SK-N-SH treated with all-trans-retinoic acid at 6 μM for 48 hours (cell line): ENCODE measurements around the gene TDRD3.

ENCODE experiments used
- ATAC-seq: fragments of 200-7000 bp; cut with Tn5 transposase; 3 replicates; pipeline ENCODE4 v1.9.1; 2020; ENCODE audit warnings: mild to moderate bottlenecking, moderate library complexity
- ARNTL ChIP-seq: fragments of 450-650 bp; formaldehyde crosslinking; IDR thresholded peaks from 2 replicates; pipeline ENCODE4 v1.5.0; 2020; ENCODE audit warnings: low read depth, mild to moderate bottlenecking, moderate library complexity, borderline replicate concordance
- BACH2 ChIP-seq: fragments of 250-450 bp; sonication (Bioruptor Pico); IDR thresholded peaks from 2 replicates; pipeline ENCODE4 v1.9.0; 2021; ENCODE audit warnings: mild to moderate bottlenecking, borderline replicate concordance
- CREB5 ChIP-seq: fragments of 250-450 bp; sonication (Bioruptor Pico); IDR thresholded peaks from 2 replicates; pipeline ENCODE4 v1.5.1; 2020; ENCODE audit warnings: low read depth, mild to moderate bottlenecking, moderate library complexity
- CSDC2 ChIP-seq: fragments of 250-450 bp; sonication (Bioruptor Pico); IDR thresholded peaks from 2 replicates; pipeline ENCODE4 v1.5.0; 2020; ENCODE audit warnings: mild to moderate bottlenecking, moderate library complexity
- CSRNP3 ChIP-seq: fragments of 250-450 bp; sonication (Bioruptor Pico); IDR thresholded peaks from 2 replicates; pipeline ENCODE4 v1.5.1; 2021; ENCODE audit warnings: mild to moderate bottlenecking, moderate library complexity
- ESRRG ChIP-seq: fragments of 250-450 bp; sonication (Bioruptor Pico); IDR thresholded peaks from 2 replicates; pipeline ENCODE4 v1.6.1; 2021; ENCODE audit warnings: mild to moderate bottlenecking
- GLIS3 ChIP-seq: fragments of 250-450 bp; sonication (Bioruptor Pico); IDR thresholded peaks from 2 replicates; pipeline ENCODE4 v1.5.0; 2020; ENCODE audit warnings: mild to moderate bottlenecking, moderate library complexity
- ISL1 ChIP-seq: fragments of 250-450 bp; sonication (Bioruptor Pico); IDR thresholded peaks from 2 replicates; pipeline ENCODE4 v2.1.2; 2022; ENCODE audit warnings: mild to moderate bottlenecking, moderate library complexity
- OSR1 ChIP-seq: fragments of 250-450 bp; sonication (Bioruptor Pico); IDR thresholded peaks from 2 replicates; pipeline ENCODE4 v1.8.0; 2022; ENCODE audit warnings: moderate library complexity, mild to moderate bottlenecking, inconsistent platforms
- PATZ1 ChIP-seq: fragments of 250-450 bp; sonication (Bioruptor Pico); IDR thresholded peaks from 2 replicates; pipeline ENCODE4 v1.8.0; 2020; ENCODE audit warnings: mild to moderate bottlenecking, moderate library complexity, borderline replicate concordance
- POU6F1 ChIP-seq: fragments of 250-450 bp; sonication (Bioruptor Pico); IDR thresholded peaks from 2 replicates; pipeline ENCODE4 v1.8.0; 2021; ENCODE audit warnings: low read depth, mild to moderate bottlenecking, moderate library complexity, borderline replicate concordance
- PPARA ChIP-seq: fragments of 250-450 bp; sonication (Bioruptor Pico); IDR thresholded peaks from 2 replicates; pipeline ENCODE4 v1.5.0; 2020; ENCODE audit warnings: mild to moderate bottlenecking, borderline replicate concordance
- RARB ChIP-seq: fragments of 250-450 bp; sonication (Bioruptor Pico); IDR thresholded peaks from 2 replicates; pipeline ENCODE4 v1.8.0; 2021; ENCODE audit warnings: mild to moderate bottlenecking, moderate library complexity
- SNAI2 ChIP-seq: fragments of 250-450 bp; sonication (Bioruptor Pico); IDR thresholded peaks from 2 replicates; pipeline ENCODE4 v1.5.0; 2020; ENCODE audit warnings: mild to moderate bottlenecking, moderate library complexity
- TCF4 ChIP-seq: fragments of 250-450 bp; sonication (Bioruptor Pico); IDR thresholded peaks from 2 replicates; pipeline ENCODE4 v1.8.0; 2021; ENCODE audit warnings: mild to moderate bottlenecking, moderate library complexity, borderline replicate concordance
- TOX ChIP-seq: fragments of 250-450 bp; sonication (Bioruptor Pico); IDR thresholded peaks from 2 replicates; pipeline ENCODE4 v1.8.0; 2021; ENCODE audit warnings: mild to moderate bottlenecking, moderate library complexity, borderline replicate concordance
- TSHZ2 ChIP-seq: fragments of 250-450 bp; sonication (Bioruptor Pico); IDR thresholded peaks from 2 replicates; pipeline ENCODE4 v1.5.0; 2020; ENCODE audit warnings: mild to moderate bottlenecking, moderate library complexity
- ZC3H10 ChIP-seq: fragments of 250-450 bp; sonication (Bioruptor Pico); IDR thresholded peaks from 2 replicates; pipeline ENCODE4 v1.5.1; 2021; ENCODE audit warnings: mild to moderate bottlenecking, moderate library complexity
- ZFP3 ChIP-seq: fragments of 250-450 bp; sonication (Bioruptor Pico); IDR thresholded peaks from 2 replicates; pipeline ENCODE4 v1.5.0; 2020; ENCODE audit warnings: mild to moderate bottlenecking, moderate library complexity
- ZFP30 ChIP-seq: fragments of 450-650 bp; formaldehyde crosslinking; IDR thresholded peaks from 2 replicates; pipeline ENCODE4 v1.5.0; 2022; ENCODE audit warnings: mild to moderate bottlenecking, moderate library complexity
- ZNF565 ChIP-seq: fragments of 450-650 bp; formaldehyde crosslinking; conservative IDR thresholded peaks from 2 replicates; pipeline ENCODE4 v1.5.0; 2020; ENCODE audit warnings: low read depth, mild to moderate bottlenecking, moderate library complexity
- ZNF70 ChIP-seq: fragments of 450-650 bp; formaldehyde crosslinking; IDR thresholded peaks from 2 replicates; pipeline ENCODE4 v1.5.0; 2020; ENCODE audit warnings: mild to moderate bottlenecking, moderate library complexity
- ZNF8 ChIP-seq: fragments of 450-650 bp; formaldehyde crosslinking; IDR thresholded peaks from 2 replicates; pipeline ENCODE4 v1.5.0; 2020; ENCODE audit warnings: mild to moderate bottlenecking, moderate library complexity

Gene TDRD3

GRCh38 chr13:60453490-60453889 lies 56.5 kb downstream of the TDRD3 start:
- ATAC-seq, result no peak
- TF ChIP-seq ZNF70 (CRISPR knock-in tag) (no peak), BACH2 (CRISPR knock-in tag) (no peak), PATZ1 (CRISPR knock-in tag) (no peak), ARNTL (CRISPR knock-in tag) (no peak)

- TF ChIP-seq ZNF70 (CRISPR knock-in tag), result no peak
- no peak for TF ChIP-seq CSDC2 (CRISPR knock-in tag)
- TF ChIP-seq TCF4 (CRISPR knock-in tag), result no peak
- no peak for TF ChIP-seq ESRRG
- TF ChIP-seq ZFP3 (CRISPR knock-in tag), result no peak
- TF ChIP-seq SNAI2, result no peak
- TF ChIP-seq CREB5, result no peak
- no peak for TF ChIP-seq GLIS3
- TF ChIP-seq PPARA (CRISPR knock-in tag), result no peak
- TF ChIP-seq ZFP30, result no peak
- no peak for TF ChIP-seq OSR1 (CRISPR knock-in tag)
- no peak for TF ChIP-seq ZC3H10 (CRISPR knock-in tag)
- TF ChIP-seq BACH2 (CRISPR knock-in tag), result no peak
- TF ChIP-seq ZNF565 (CRISPR knock-in tag), result no peak
- no peak for TF ChIP-seq POU6F1 (CRISPR knock-in tag)
- TF ChIP-seq ZNF8 (CRISPR knock-in tag), result no peak
- no peak for TF ChIP-seq TSHZ2
- TF ChIP-seq ARNTL (CRISPR knock-in tag), result no peak
- no peak for TF ChIP-seq TOX (CRISPR knock-in tag)
- TF ChIP-seq ISL1 (CRISPR knock-in tag), result no peak
- TF ChIP-seq, all 23 proteins: peak for 0
- ATAC-seq, result no peak
Measured at GRCh38 chr13:60454425-60454824, 57.4 kb downstream of the TDRD3 start.

- no peak for ATAC-seq
Measured at GRCh38 chr13:60463787-60464186, 66.8 kb downstream of the TDRD3 start.

More at GRCh38 chr13:60463787-60464186, 66.8 kb downstream of the TDRD3 start:
- TF ChIP-seq CSRNP3 (CRISPR knock-in tag) (no peak), OSR1 (CRISPR knock-in tag) (no peak), ZFP30 (no peak), POU6F1 (CRISPR knock-in tag) (no peak), ESRRG (no peak), CREB5 (no peak), ZFP3 (CRISPR knock-in tag) (no peak), PPARA (CRISPR knock-in tag) (no peak), CSDC2 (CRISPR knock-in tag) (no peak), ZC3H10 (CRISPR knock-in tag) (no peak), ARNTL (CRISPR knock-in tag) (no peak), RARB (CRISPR knock-in tag) (no peak)
